HG03378 (cell line): ENCODE results near the gene MRTFA.
"Not testable (repeated sequence)": the region's sequence is repeated elsewhere in the genome, so short reads cannot be mapped to it uniquely, and the experiment has no call there.

Source experiments
- ATAC-seq: cut with Tn5 transposase; IDR thresholded peaks from one replicate; pipeline ENCODE4 v1.9.1; 2021; ENCODE audit warnings: mild to moderate bottlenecking, moderate library complexity; ENCODE audit not compliant: unreplicated experiment

Gene MRTFA

GRCh38 chr22:40560994-40561515 lies 75.5 kb downstream of the MRTFA start:
- no peak for ATAC-seq

GRCh38 chr22:40560551-40560950 lies 76.0 kb downstream of the MRTFA start:
- no peak for ATAC-seq

GRCh38 chr22:40557972-40558371 lies 78.5 kb downstream of the MRTFA start:
- ATAC-seq, result no peak

DNA sequence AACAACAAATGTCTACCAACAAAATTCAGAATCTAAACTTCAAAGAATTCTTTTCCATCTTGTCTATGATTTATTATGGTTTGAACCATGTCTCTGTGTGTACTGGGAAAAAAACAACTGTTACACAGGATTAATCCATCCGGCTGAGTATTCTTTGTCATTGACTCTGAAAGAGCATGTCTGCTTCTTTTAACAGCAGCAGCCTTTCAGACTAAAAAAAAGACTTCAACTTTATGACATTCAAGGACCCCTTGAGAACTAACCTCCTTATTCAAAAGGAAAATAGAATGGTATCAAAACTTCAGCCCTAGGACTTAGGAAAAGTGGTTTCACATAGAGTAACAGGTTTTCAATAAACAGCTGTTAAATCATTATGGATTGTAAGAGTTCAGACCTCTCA lies 79.9 kb downstream of the MRTFA start:
- no peak for ATAC-seq

GRCh38 chr22:40554023-40554422 lies 82.5 kb downstream of the MRTFA start:
- ATAC-seq, result not testable (repeated sequence)

- no peak for ATAC-seq
These were observed 83.4 kb downstream of the MRTFA start for GRCh38 chr22:40553014-40553554.

DNA sequence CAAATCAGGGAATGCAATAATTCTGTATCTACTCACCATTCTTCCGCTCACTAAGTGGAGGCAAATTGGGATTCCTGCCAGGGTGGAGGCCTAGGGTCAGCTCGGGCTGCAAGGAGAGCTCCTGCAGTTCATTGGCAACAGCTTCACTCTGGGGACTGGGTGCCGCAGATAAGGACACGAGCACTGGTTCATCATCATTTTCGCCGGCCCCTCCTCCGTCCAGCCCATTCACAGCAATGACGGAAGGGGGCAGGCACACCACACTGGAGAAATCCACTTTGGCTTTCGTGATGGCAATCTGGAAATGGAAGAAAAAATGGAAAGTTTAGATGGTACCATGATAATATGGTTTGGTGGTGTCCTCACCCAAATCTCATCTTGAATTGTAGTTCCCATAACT lies 84.4 kb downstream of the MRTFA start:
- no peak for ATAC-seq

DNA sequence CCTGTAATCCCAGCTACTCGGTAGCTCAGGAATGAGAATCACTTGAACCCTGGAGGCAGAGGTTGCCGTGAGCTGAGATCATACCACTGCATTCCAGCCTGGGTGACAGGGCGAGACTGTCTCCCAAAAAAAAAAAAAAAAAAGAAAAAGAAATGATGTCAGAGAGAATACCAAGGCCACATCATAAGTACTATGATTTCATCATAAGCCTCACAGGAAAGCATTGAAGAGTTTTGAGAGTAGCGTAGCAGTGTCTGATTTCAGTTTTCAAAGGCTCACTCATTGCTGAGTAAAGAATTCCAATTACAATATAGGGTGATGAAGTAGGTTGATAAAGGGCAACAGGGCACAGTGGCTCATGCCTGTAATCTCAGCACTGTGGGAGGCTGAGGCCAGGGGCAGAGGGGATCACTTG lies 88.8 kb downstream of the MRTFA start:
- ATAC-seq, result no peak

DNA sequence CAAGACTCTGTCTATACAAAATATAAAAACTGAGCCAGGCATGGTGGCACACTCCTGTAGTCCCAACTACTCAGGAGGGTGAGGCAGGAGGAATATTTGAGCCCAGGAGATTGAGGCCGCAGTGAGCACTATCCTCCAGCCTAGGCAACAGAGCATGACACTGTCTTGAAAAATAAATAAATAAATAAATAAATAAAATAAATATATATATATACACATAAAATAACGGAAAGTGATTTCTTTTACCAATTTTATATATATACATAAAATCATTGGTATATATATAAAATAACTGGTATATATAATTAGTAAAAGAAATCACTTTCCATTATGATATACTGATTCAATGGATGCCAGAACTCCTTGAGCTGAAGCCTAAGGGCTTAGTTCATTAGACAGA lies 91.8 kb downstream of the MRTFA start:
- no peak for ATAC-seq

- no peak for ATAC-seq
These were observed 93.5 kb downstream of the MRTFA start for GRCh38 chr22:40542821-40543540.

GRCh38 chr22:40541300-40541699 lies 95.2 kb downstream of the MRTFA start:
- no peak for ATAC-seq

- no peak for ATAC-seq
These were observed 96.3 kb downstream of the MRTFA start for GRCh38 chr22:40540265-40540664.

DNA sequence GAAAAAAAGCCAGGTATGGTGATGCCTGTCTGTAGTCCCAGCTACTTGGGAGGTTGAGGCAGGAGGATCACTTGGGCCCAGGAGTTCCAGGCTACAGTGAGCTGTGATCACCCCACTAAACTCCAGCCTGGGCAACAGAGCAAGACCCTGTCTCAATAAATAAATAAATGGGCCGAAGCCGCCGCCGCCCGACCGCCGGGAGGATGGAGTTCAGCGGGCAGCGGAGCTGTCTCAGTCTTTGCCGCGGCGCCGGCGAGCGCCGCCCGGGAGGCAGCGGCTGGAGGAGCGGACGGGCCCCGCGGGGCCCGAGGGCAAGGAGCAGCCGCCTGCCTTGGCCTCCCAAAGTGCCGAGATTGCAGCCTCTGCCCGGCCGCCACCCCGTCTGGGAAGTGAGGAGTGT lies 100.4 kb downstream of the MRTFA start:
- not testable (repeated sequence) for ATAC-seq

GRCh38 chr22:40535642-40536041 lies 100.9 kb downstream of the MRTFA start:
- no peak for ATAC-seq

- ATAC-seq, result no peak
These were observed 101.4 kb downstream of the MRTFA start for GRCh38 chr22:40535189-40535512.

- ATAC-seq, result no peak
These were observed 101.9 kb downstream of the MRTFA start for GRCh38 chr22:40534379-40535188.

- peak; percentile 55 for ATAC-seq
These were observed 102.7 kb downstream of the MRTFA start for GRCh38 chr22:40533712-40534378.

DNA sequence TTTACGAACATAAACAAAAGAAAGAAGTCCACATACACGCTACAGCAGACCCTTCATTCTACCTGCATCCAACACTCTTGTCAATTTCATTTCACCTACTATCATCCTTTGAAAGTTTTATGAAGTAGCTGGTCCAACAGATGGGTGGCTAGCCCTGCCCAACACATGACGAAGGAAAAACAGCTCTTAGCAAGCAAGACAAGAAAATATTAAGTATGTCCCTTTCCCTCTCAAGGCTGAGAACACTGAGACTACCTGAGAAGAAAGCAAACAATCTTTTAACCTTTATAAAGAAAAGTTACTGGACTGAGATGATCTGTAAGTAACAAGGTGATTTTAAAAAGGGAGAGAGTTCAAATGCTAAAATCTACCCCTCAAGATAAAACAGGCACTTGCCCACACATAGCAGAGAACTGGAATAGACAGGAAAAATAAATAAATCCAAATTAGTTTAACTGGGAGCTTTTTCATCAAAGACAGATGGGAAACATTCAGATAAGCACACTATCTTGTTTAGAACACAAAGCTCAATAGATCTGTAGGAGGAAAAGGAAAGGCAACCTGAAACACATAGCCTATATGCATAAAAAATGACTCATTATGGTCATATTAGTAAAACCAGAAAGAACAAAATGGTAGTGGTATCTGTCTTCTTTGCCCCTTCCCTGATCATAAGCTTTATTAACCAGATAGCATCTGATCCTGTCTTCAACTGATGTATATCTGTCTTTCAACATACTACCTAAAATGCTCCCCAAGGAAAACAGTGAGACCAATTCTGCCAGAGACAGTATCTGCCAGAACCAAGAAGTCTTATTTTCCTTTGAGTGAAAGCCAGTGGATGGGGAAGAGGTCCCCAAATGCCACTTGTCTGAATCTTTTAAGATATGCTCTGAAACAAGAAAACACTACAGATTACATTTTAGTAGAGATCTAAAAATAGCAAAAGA lies 104.3 kb downstream of the MRTFA start:
- ATAC-seq, result no peak

DNA sequence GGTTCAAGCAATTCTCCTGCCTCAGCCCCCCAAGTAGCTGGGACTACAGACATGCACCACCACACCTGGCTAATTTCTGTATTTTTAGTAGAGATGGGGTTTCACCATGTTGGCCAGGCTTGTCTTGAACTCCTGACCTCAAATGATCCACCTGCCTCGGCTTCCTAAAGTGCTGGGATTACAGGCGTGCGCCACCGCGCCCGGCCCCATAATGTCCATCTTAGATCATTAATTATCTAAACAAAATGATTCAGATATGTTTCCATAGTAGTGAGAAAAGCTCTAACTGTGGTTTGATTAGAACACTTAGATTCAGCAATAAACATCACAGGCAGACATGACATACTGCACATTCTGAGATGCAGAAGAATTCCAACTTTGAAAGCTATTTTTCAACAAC lies 106.1 kb downstream of the MRTFA start:
- not testable (repeated sequence) for ATAC-seq

DNA sequence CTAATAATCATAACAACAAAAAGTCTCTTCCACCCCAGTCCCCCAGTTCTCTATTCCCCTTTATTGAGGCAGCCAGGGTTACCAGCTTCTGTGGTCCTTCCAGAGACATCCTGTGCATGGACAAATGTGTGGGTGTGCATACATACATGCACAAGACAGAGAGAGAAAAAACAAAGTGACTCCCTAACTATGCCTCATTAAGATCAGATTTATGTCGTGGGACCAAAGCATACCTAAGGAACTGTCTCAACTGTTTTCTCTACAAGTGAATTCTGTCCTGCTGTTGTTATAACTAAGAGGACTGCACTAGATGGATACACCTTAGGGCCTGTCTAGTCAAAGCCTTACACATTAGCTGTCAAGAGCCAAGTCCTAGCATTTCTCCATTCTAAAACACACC lies 106.7 kb downstream of the MRTFA start:
- ATAC-seq, result no peak
